ENCODE data around the gene CGN.

Gene CGN

GRCh38 chr1:151482017-151482416 lies 29.2 kb upstream of the CGN start:
- H3K27ac ChIP-seq (ENCODE audit: low read length, poor library complexity, severe bottlenecking) = no peak overlapping the region
- H3K23ac ChIP-seq (ENCODE audit: low read length in 2 of 2) = no peak overlapping the region
- H2BK15ac ChIP-seq (ENCODE audit: low read depth, poor library complexity, severe bottlenecking) = no peak overlapping the region
- no peak overlapping the region for H3K4me2 ChIP-seq (ENCODE audit: low read length, poor library complexity, severe bottlenecking)
- H3K14ac ChIP-seq (ENCODE audit: low read length in 2 of 2) = no peak overlapping the region
- H3K9me3 ChIP-seq (ENCODE audit: control insufficient read depth, low read length) = peaks cover 5% of the 10 kb centered on the region
- no peak overlapping the region for H4K8ac ChIP-seq (ENCODE audit: low read length)
- H3K9ac ChIP-seq (ENCODE audit: low read length) = no peak overlapping the region
- 97% methylated on average over 1 of the region's 1 CpG for WGBS
- no peak overlapping the region for H2BK12ac ChIP-seq (ENCODE audit: low read length in 2 of 2)
- peaks cover 0 to 4% of the 10 kb centered on the region in 2 experiments for H3K27me3 ChIP-seq (ENCODE audit: control insufficient read depth in 1 of 2, insufficient read depth in 1 of 2, low read length in 2 of 2)
- no peak overlapping the region for H2AK5ac ChIP-seq (ENCODE audit: low read length, severe bottlenecking)
- no peak overlapping the region for H2BK5ac ChIP-seq (ENCODE audit: low read depth, low read length, poor library complexity, severe bottlenecking)
- H3K4me1 ChIP-seq (ENCODE audit: control insufficient read depth, insufficient read depth, low read depth, low read length) = no peaks in the 10 kb centered on the region
- H2BK120ac ChIP-seq (ENCODE audit: low read depth, low read length) = no peak overlapping the region
- H3K36me3 ChIP-seq (ENCODE audit: control insufficient read depth in 1 of 2, insufficient read depth in 2 of 2, low read depth in 1 of 2, low read length in 2 of 2) = no peaks in the 10 kb centered on the region
- no peak overlapping the region for H2AFZ ChIP-seq (ENCODE audit: low read depth, low read length)
- no peak for DNase-seq
- H3K4me3 ChIP-seq (ENCODE audit: insufficient read depth in 1 of 2, low read depth in 1 of 2, low read length in 2 of 2) = no peak overlapping the region
- H3K79me1 ChIP-seq (replicated peaks; ENCODE audit: low read length, poor library complexity, severe bottlenecking) = no peaks in the 10 kb centered on the region
- H4K91ac ChIP-seq (ENCODE audit: low read length) = no peak overlapping the region
- no peak overlapping the region for H3K18ac ChIP-seq (ENCODE audit: low read depth in 1 of 2, low read length in 2 of 2)
- no peak overlapping the region for H3K4ac ChIP-seq (ENCODE audit: low read depth in 1 of 2, low read length in 2 of 2)

GRCh38 chr1:151485685-151486255 lies 25.4 kb upstream of the CGN start:
- peaks cover 5% of the 10 kb centered on the region for H3K9me3 ChIP-seq (ENCODE audit: control insufficient read depth, low read length)
- no peak overlapping the region for H3K4me2 ChIP-seq (ENCODE audit: low read length, poor library complexity, severe bottlenecking)
- H2AFZ ChIP-seq (ENCODE audit: low read depth, low read length) = no peak overlapping the region
- H2BK15ac ChIP-seq (ENCODE audit: low read depth, poor library complexity, severe bottlenecking) = no peak overlapping the region
- no peak overlapping the region for H3K4ac ChIP-seq (ENCODE audit: low read depth in 1 of 2, low read length in 2 of 2)
- no peak overlapping the region for H3K9ac ChIP-seq (ENCODE audit: low read length)
- H3K4me3 ChIP-seq (ENCODE audit: insufficient read depth in 1 of 2, low read depth in 1 of 2, low read length in 2 of 2) = no peak overlapping the region
- no peak overlapping the region for H4K91ac ChIP-seq (ENCODE audit: low read length)
- no peak overlapping the region for H2BK120ac ChIP-seq (ENCODE audit: low read depth, low read length)
- no peak overlapping the region for H3K14ac ChIP-seq (ENCODE audit: low read length in 2 of 2)
- H2BK12ac ChIP-seq (ENCODE audit: low read length in 2 of 2) = no peak overlapping the region
- no peak overlapping the region for H2BK5ac ChIP-seq (ENCODE audit: low read depth, low read length, poor library complexity, severe bottlenecking)
- no peak overlapping the region for H3K18ac ChIP-seq (ENCODE audit: low read depth in 1 of 2, low read length in 2 of 2)
- no peaks in the 10 kb centered on the region for H3K27me3 ChIP-seq (ENCODE audit: control insufficient read depth in 1 of 2, insufficient read depth in 1 of 2, low read length in 2 of 2)
- no peaks in the 10 kb centered on the region for H3K79me1 ChIP-seq (replicated peaks; ENCODE audit: low read length, poor library complexity, severe bottlenecking)
- no peaks in the 10 kb centered on the region for H3K36me3 ChIP-seq (ENCODE audit: control insufficient read depth in 1 of 2, insufficient read depth in 2 of 2, low read depth in 1 of 2, low read length in 2 of 2)
- DNase-seq = no peak
- WGBS = 75% methylated on average over 4 of the region's 5 CpGs
- H3K27ac ChIP-seq (ENCODE audit: low read length, poor library complexity, severe bottlenecking) = no peak overlapping the region
- no peaks in the 10 kb centered on the region for H3K4me1 ChIP-seq (ENCODE audit: control insufficient read depth, insufficient read depth, low read depth, low read length)
- H4K8ac ChIP-seq (ENCODE audit: low read length) = no peak overlapping the region
- no peak overlapping the region for H2AK5ac ChIP-seq (ENCODE audit: low read length, severe bottlenecking)
- no peak overlapping the region for H3K23ac ChIP-seq (ENCODE audit: low read length in 2 of 2)

GRCh38 chr1:151486557-151486956 lies 24.6 kb upstream of the CGN start:
- Histone ChIP-seq H2BK12ac (ENCODE audit: low read length in 2 of 2) (no peak overlapping the region), H3K18ac (ENCODE audit: low read depth in 1 of 2, low read length in 2 of 2) (no peak overlapping the region), H2BK120ac (ENCODE audit: low read depth, low read length) (no peak overlapping the region), H2BK15ac (ENCODE audit: low read depth, poor library complexity, severe bottlenecking) (no peak overlapping the region), H2AK5ac (ENCODE audit: low read length, severe bottlenecking) (no peak overlapping the region), H3K79me1 (replicated peaks; ENCODE audit: low read length, poor library complexity, severe bottlenecking) (no peaks in the 10 kb centered on the region), H3K27ac (ENCODE audit: low read length, poor library complexity, severe bottlenecking) (no peak overlapping the region), H2AFZ (ENCODE audit: low read depth, low read length) (no peak overlapping the region), H3K23ac (ENCODE audit: low read length in 2 of 2) (no peak overlapping the region), H3K9ac (ENCODE audit: low read length) (no peak overlapping the region), H3K9me3 (ENCODE audit: control insufficient read depth, low read length) (peaks cover 5% of the 10 kb centered on the region), H3K14ac (ENCODE audit: low read length in 2 of 2) (no peak overlapping the region), H3K36me3 (ENCODE audit: control insufficient read depth in 1 of 2, insufficient read depth in 2 of 2, low read depth in 1 of 2, low read length in 2 of 2) (no peaks in the 10 kb centered on the region), H4K8ac (ENCODE audit: low read length) (no peak overlapping the region), H4K91ac (ENCODE audit: low read length) (no peak overlapping the region), H3K4ac (ENCODE audit: low read depth in 1 of 2, low read length in 2 of 2) (no peak overlapping the region), H3K4me2 (ENCODE audit: low read length, poor library complexity, severe bottlenecking) (no peak overlapping the region), H2BK5ac (ENCODE audit: low read depth, low read length, poor library complexity, severe bottlenecking) (no peak overlapping the region), H3K4me3 (ENCODE audit: insufficient read depth in 1 of 2, low read depth in 1 of 2, low read length in 2 of 2) (no peak overlapping the region), H3K4me1 (ENCODE audit: control insufficient read depth, insufficient read depth, low read depth, low read length) (no peaks in the 10 kb centered on the region), H3K27me3 (ENCODE audit: control insufficient read depth in 1 of 2, insufficient read depth in 1 of 2, low read length in 2 of 2) (peaks cover 0 to 1% of the 10 kb centered on the region in 2 experiments)
- WGBS = 91% methylated on average over 1 of the region's 1 CpG
- no peak for DNase-seq

- Histone ChIP-seq H3K23ac (ENCODE audit: low read length in 2 of 2) (no peak overlapping the region), H3K4ac (ENCODE audit: low read depth in 1 of 2, low read length in 2 of 2) (no peak overlapping the region), H2AK5ac (ENCODE audit: low read length, severe bottlenecking) (no peak overlapping the region), H3K14ac (ENCODE audit: low read length in 2 of 2) (no peak overlapping the region), H3K4me1 (ENCODE audit: control insufficient read depth, insufficient read depth, low read depth, low read length) (peaks cover 5% of the 10 kb centered on the region), H2BK5ac (ENCODE audit: low read depth, low read length, poor library complexity, severe bottlenecking) (peak overlapping the region; percentile 1), H3K79me1 (replicated peaks; ENCODE audit: low read length, poor library complexity, severe bottlenecking) (no peaks in the 10 kb centered on the region), H2AFZ (ENCODE audit: low read depth, low read length) (no peak overlapping the region), H4K8ac (ENCODE audit: low read length) (no peak overlapping the region), H3K4me2 (ENCODE audit: low read length, poor library complexity, severe bottlenecking) (no peak overlapping the region), H2BK12ac (ENCODE audit: low read length in 2 of 2) (no peak overlapping the region), H3K27ac (ENCODE audit: low read length, poor library complexity, severe bottlenecking) (no peak overlapping the region), H2BK120ac (ENCODE audit: low read depth, low read length) (no peak overlapping the region), H3K9ac (ENCODE audit: low read length) (no peak overlapping the region), H3K36me3 (ENCODE audit: control insufficient read depth in 1 of 2, insufficient read depth in 2 of 2, low read depth in 1 of 2, low read length in 2 of 2) (no peaks in the 10 kb centered on the region), H4K91ac (ENCODE audit: low read length) (no peak overlapping the region), H3K18ac (ENCODE audit: low read depth in 1 of 2, low read length in 2 of 2) (no peak overlapping the region), H2BK15ac (ENCODE audit: low read depth, poor library complexity, severe bottlenecking) (no peak overlapping the region), H3K4me3 (ENCODE audit: insufficient read depth in 1 of 2, low read depth in 1 of 2, low read length in 2 of 2) (no peak overlapping the region), H3K9me3 (ENCODE audit: control insufficient read depth, low read length) (no peaks in the 10 kb centered on the region), H3K27me3 (ENCODE audit: control insufficient read depth in 1 of 2, insufficient read depth in 1 of 2, low read length in 2 of 2) (peaks cover 0 to 17% of the 10 kb centered on the region in 2 experiments)
- no peak for DNase-seq
- WGBS = 74% methylated on average over 5 of the region's 5 CpGs
Observed at GRCh38 chr1:151491641-151492040, 19.5 kb upstream of the CGN start.

Measured in mesenchymal stem cell (in vitro differentiated cells and primary cell).